IMR-90 (cell line): ENCODE measurements around the gene KCNMA1.
A peak's percentile ranks its signal among the peaks of the same experiment; 100 is the strongest.

Experiments
- BHLHE40 ChIP-seq: fragments of 150-350 bp; IDR thresholded peaks from 2 replicates; pipeline ENCODE4 v1.6.1; 2016; ENCODE audit warnings: mild to moderate bottlenecking, low read depth, low read length
- CTCF ChIP-seq: conservative IDR thresholded peaks from 2 replicates; pipeline ENCODE4 v1.5.1; 2012; ENCODE audit warnings: mild to moderate bottlenecking, low read depth, low read length, improper control_type of control experiment
- POLR2A ChIP-seq: IDR thresholded peaks from 2 replicates; pipeline ENCODE4 v1.6.1; 2012; ENCODE audit warnings: mild to moderate bottlenecking, low read depth, low read length
- SMC3 ChIP-seq: fragments of 150-350 bp; IDR thresholded peaks from 2 replicates; pipeline ENCODE4 v1.6.1; 2016; ENCODE audit warnings: low read depth, mild to moderate bottlenecking, antibody characterized with exemption, low read length, moderate library complexity

GRCh38 chr10:77602231-77602912, 35.2 kb downstream of the KCNMA1 start:
- TF ChIP-seq CTCF (peak; percentile 35; the same call in 1 of the 2 replicates), POLR2A (no peak), BHLHE40 (no peak), SMC3 (peak; percentile 17; the same call in 1 of the 2 replicates)
